Thymus (tissue), 11 donors: ENCODE results near the gene GDF7. TPM values are rescaled to one million over a fixed set of nuclear protein-coding genes. Genes with fewer than 3 reads are reported as not detected.

Source experiments
- DNase-seq, 9 donors: peaks; one replicate each; pipeline ENCODE4 v3.0.0-alpha.2; 2013; ENCODE audit warnings: low spot score in 9 of 9, low read depth in 6 of 9, missing footprints in 1 of 9
- H3K27ac ChIP-seq, 2 donors: one replicate each; pipeline ENCODE4 v1.5.1; 2013; ENCODE audit warnings: control low read depth in 1 of 2, low read depth in 1 of 2, low read length in 1 of 2, mild to moderate bottlenecking in 1 of 2, moderate library complexity in 1 of 2
- H3K27me3 ChIP-seq, 2 donors: one replicate each; pipeline ENCODE4 v1.5.1; 2013; ENCODE audit warnings: low read length in 1 of 2; ENCODE audit not compliant: control insufficient read depth in 2 of 2, insufficient read depth in 1 of 2
- H3K36me3 ChIP-seq, 2 donors: one replicate each; pipeline ENCODE4 v1.5.1; 2013; ENCODE audit warnings: low read length in 1 of 2, mild to moderate bottlenecking in 1 of 2, moderate library complexity in 1 of 2; ENCODE audit not compliant: control insufficient read depth in 2 of 2, insufficient read depth in 2 of 2
- H3K4me1 ChIP-seq, 2 donors: one replicate each; pipeline ENCODE4 v1.5.1; 2013; ENCODE audit warnings: low read length in 2 of 2; ENCODE audit not compliant: control insufficient read depth in 2 of 2, insufficient read depth in 2 of 2
- H3K4me3 ChIP-seq, 2 donors: one replicate each; pipeline ENCODE4 v1.5.1; 2013; ENCODE audit warnings: low read length in 2 of 2, control low read depth in 1 of 2, mild to moderate bottlenecking in 1 of 2
- H3K9me3 ChIP-seq, 2 donors: one replicate each; pipeline ENCODE4 v1.5.1; 2013; ENCODE audit warnings: low read length in 1 of 2, mild to moderate bottlenecking in 1 of 2; ENCODE audit not compliant: control insufficient read depth in 2 of 2, insufficient read depth in 1 of 2
- WGBS: extraction: QIAGEN DNeasy Blood & Tissue Kit; methylation state at CpG from one replicate; pipeline ENCODE4 v1.1.7; 2013; 5-methylcytosine and 5-hydroxymethylcytosine counted together
- polyA plus RNA-seq: library from polyadenylated mRNA; stranded (reverse); fragments of 200-250 nt; gene quantifications from one replicate; pipeline ENCODE4 v1.2.3, GENCODE V29; 2013
- total RNA-seq: library from RNA; stranded (reverse); fragments of 120-200 nt; gene quantifications from one replicate; pipeline ENCODE4 v1.2.4, GENCODE V29; 2013
- donor health status: healthy.

Gene GDF7
- total and polyA plus RNA-seq, 2 donors, result 0.09 to 0.34 TPM

- WGBS, result 96% methylated on average over 4 of the region's 4 CpGs
- DNase-seq, result no peak
- H3K36me3 ChIP-seq, result no peaks in the 10 kb centered on the region
- H3K4me1 ChIP-seq, result peaks cover 0 to 7% of the 10 kb centered on the region in 2 donors
- H3K27ac ChIP-seq, result no peak overlapping the region
- H3K9me3 ChIP-seq, result no peaks in the 10 kb centered on the region
- no peaks in the 10 kb centered on the region for H3K27me3 ChIP-seq
- H3K4me3 ChIP-seq, result no peak overlapping the region
Measured at GRCh38 chr2:20633001-20633400, 33.9 kb upstream of the GDF7 start.

GRCh38 chr2:20633794-20634506, 33.0 kb upstream of the GDF7 start:
- H3K4me3 ChIP-seq, result no peak overlapping the region
- DNase-seq, result no peak
- H3K27ac ChIP-seq, result no peak overlapping the region
- H3K27me3 ChIP-seq, result no peaks in the 10 kb centered on the region
- 76% methylated on average over 18 of the region's 18 CpGs for WGBS
- no peaks in the 10 kb centered on the region for H3K9me3 ChIP-seq
- H3K4me1 ChIP-seq, result peaks cover 0 to 7% of the 10 kb centered on the region in 2 donors
- peaks cover 0 to 2% of the 10 kb centered on the region in 2 donors for H3K36me3 ChIP-seq

GRCh38 chr2:20634507-20635112, 32.3 kb upstream of the GDF7 start:
- H3K27ac ChIP-seq, result no peak overlapping the region
- DNase-seq, result no peak
- H3K4me3 ChIP-seq, result no peak overlapping the region
- H3K9me3 ChIP-seq, result no peaks in the 10 kb centered on the region
- peaks cover 0 to 4% of the 10 kb centered on the region in 2 donors for H3K36me3 ChIP-seq
- peaks cover 0 to 7% of the 10 kb centered on the region in 2 donors for H3K4me1 ChIP-seq
- no peaks in the 10 kb centered on the region for H3K27me3 ChIP-seq
- WGBS, result 91% methylated on average over 9 of the region's 9 CpGs

GRCh38 chr2:20635113-20635510, 31.8 kb upstream of the GDF7 start:
- Histone ChIP-seq H3K9me3 (no peaks in the 10 kb centered on the region), H3K27me3 (no peaks in the 10 kb centered on the region), H3K4me1 (peaks cover 0 to 7% of the 10 kb centered on the region in 2 donors), H3K4me3 (no peak overlapping the region), H3K36me3 (peaks cover 0 to 4% of the 10 kb centered on the region in 2 donors), H3K27ac (no peak overlapping the region)
- 91% methylated on average over 5 of the region's 5 CpGs for WGBS
- no peak for DNase-seq

- DNase-seq, result peak in 5 of 9 donors; percentile 19 to 61 (median 23)
- Histone ChIP-seq H3K36me3 (peaks cover 0 to 4% of the 10 kb centered on the region in 2 donors), H3K27ac (no peak overlapping the region), H3K27me3 (no peaks in the 10 kb centered on the region), H3K4me3 (no peak overlapping the region), H3K9me3 (no peaks in the 10 kb centered on the region), H3K4me1 (peaks cover 0 to 7% of the 10 kb centered on the region in 2 donors)
- WGBS, result 64% methylated on average over 32 of the region's 32 CpGs
Measured at GRCh38 chr2:20635675-20636584, 31.0 kb upstream of the GDF7 start.

GRCh38 chr2:20637147-20637546, 29.8 kb upstream of the GDF7 start:
- WGBS, result 84% methylated on average over 13 of the region's 13 CpGs
- Histone ChIP-seq H3K9me3 (peaks cover 0 to 2% of the 10 kb centered on the region in 2 donors), H3K4me1 (peaks cover 0 to 7% of the 10 kb centered on the region in 2 donors), H3K4me3 (no peak overlapping the region), H3K27me3 (no peaks in the 10 kb centered on the region), H3K36me3 (peaks cover 0 to 4% of the 10 kb centered on the region in 2 donors), H3K27ac (no peak overlapping the region)
- no peak for DNase-seq

GRCh38 chr2:20638014-20638413, 28.9 kb upstream of the GDF7 start:
- no peak for DNase-seq
- WGBS, result 96% methylated on average over 13 of the region's 13 CpGs

GRCh38 chr2:20638646-20639430, 28.1 kb upstream of the GDF7 start:
- DNase-seq, result no peak
- no peak overlapping the region for H3K4me3 ChIP-seq
- H3K4me1 ChIP-seq, result peaks cover 0 to 6% of the 10 kb centered on the region in 2 donors
- peaks cover 0 to 4% of the 10 kb centered on the region in 2 donors for H3K36me3 ChIP-seq
- WGBS, result 97% methylated on average over 15 of the region's 15 CpGs
- no peak overlapping the region for H3K27ac ChIP-seq
- no peaks in the 10 kb centered on the region for H3K27me3 ChIP-seq
- H3K9me3 ChIP-seq, result peaks cover 0 to 2% of the 10 kb centered on the region in 2 donors

More at GRCh38 chr2:20638014-20638413, 28.9 kb upstream of the GDF7 start:
- peaks cover 0 to 4% of the 10 kb centered on the region in 2 donors for H3K36me3 ChIP-seq
- peaks cover 0 to 7% of the 10 kb centered on the region in 2 donors for H3K4me1 ChIP-seq
- H3K9me3 ChIP-seq, result peaks cover 0 to 2% of the 10 kb centered on the region in 2 donors
- no peak overlapping the region for H3K4me3 ChIP-seq
- no peaks in the 10 kb centered on the region for H3K27me3 ChIP-seq
- H3K27ac ChIP-seq, result no peak overlapping the region
